ENCODE data around the gene CNGA2. TPM values are rescaled to one million over a fixed set of nuclear protein-coding genes. Genes with fewer than 3 reads are reported as not detected.

Gene CNGA2
- total and polyA plus RNA-seq, 9 of the 15 experiments (the other 6 are each of a cell fraction or from before 2014, with no cell fraction given) = not detected

GRCh38 chrX:151741606-151742005, 7.1 kb downstream of the CNGA2 start:
- ChIA-PET CTCF (ENCODE audit: low intra/inter-chr PET ratio) (no interaction called here), POLR2A (no interaction called here)
- H3K27me3 ChIP-seq (ENCODE audit: control insufficient read depth in 2 of 2, insufficient read depth in 2 of 2, low read length in 2 of 2) = peaks cover 2 to 48% of the 10 kb centered on the region in 2 experiments; a peak in 4 of 5 replicates
- H4K20me1 ChIP-seq (replicated peaks; ENCODE audit: control insufficient read depth, insufficient read depth, low read length) = no peaks in the 10 kb centered on the region
- ATAC-seq (no peak), DNase-seq (ENCODE audit: extremely low read depth in 1 of 4, low spot score in 3 of 4) (no peak), FAIRE-seq (no peak)
- no peak overlapping the region for H3K4me2 ChIP-seq (ENCODE audit: insufficient read depth, low read length)
- no peaks in the 10 kb centered on the region for H3K36me3 ChIP-seq (ENCODE audit: control insufficient read depth, insufficient read depth, low read length)
- H3K27ac ChIP-seq (ENCODE audit: extremely low read depth, low read depth, low read length) = no peak overlapping the region
- intact Hi-C loops (cut with micrococcal nuclease) = loop anchor here (10.0 kb wide), 1 partner anchor 1173 kb away; no protein-coding TSS in a partner anchor
- no peaks in the 10 kb centered on the region for H3K79me2 ChIP-seq (ENCODE audit: control insufficient read depth, insufficient read depth, low read length)
- WGBS (ENCODE audit: insufficient coverage, low coverage, missing lambda C conversion rate) = 0% methylated on average over 3 of the region's 4 CpGs
- no peaks in the 10 kb centered on the region for H3K9me3 ChIP-seq (replicated peaks; ENCODE audit: control insufficient read depth, insufficient read depth, low read depth, low read length)
- no peak overlapping the region for H2AFZ ChIP-seq (ENCODE audit: low read depth, low read length)
- H3K4me1 ChIP-seq (replicated peaks in 1 of 2; ENCODE audit: control insufficient read depth in 2 of 2, insufficient read depth in 2 of 2, low read length in 2 of 2) = no peaks in the 10 kb centered on the region
- H3K9me1 ChIP-seq (ENCODE audit: control insufficient read depth, insufficient read depth, low read length) = no peaks in the 10 kb centered on the region
- no peak for TF ChIP-seq FOXM1 (IDR thresholded peaks at IDR 0.05; ENCODE audit: low read depth)
- TF ChIP-seq FOXM1 (CRISPR knock-in tag; IDR thresholded peaks at IDR 0.05; ENCODE audit: low read depth) = no peak
- TF ChIP-seq KDM4B (IDR thresholded peaks at IDR 0.05; ENCODE audit: borderline replicate concordance in 2 of 2, low read depth in 1 of 2) = no peak
- no peak for TF ChIP-seq SAFB (IDR thresholded peaks at IDR 0.05; ENCODE audit: borderline replicate concordance, low read depth, low read length)
- TF ChIP-seq ETV1 (tag; conservative IDR thresholded peaks at IDR 0.05; ENCODE audit: low read depth) = no peak
- no peak for TF ChIP-seq TAF9B (IDR thresholded peaks at IDR 0.05; ENCODE audit: partially characterized antibody)
- TF ChIP-seq MYNN (IDR thresholded peaks at IDR 0.05) = no peak
- no peak for TF ChIP-seq MYNN (CRISPR knock-in tag; IDR thresholded peaks at IDR 0.05)
- TF ChIP-seq TFAM (CRISPR knock-in tag; conservative IDR thresholded peaks at IDR 0.05) = no peak
- no peak for TF ChIP-seq ZNF395 (CRISPR knock-in tag; IDR thresholded peaks at IDR 0.05)
- TF ChIP-seq COPS2 (conservative IDR thresholded peaks at IDR 0.05) = no peak
- no peak for TF ChIP-seq VEZF1 (CRISPR knock-in tag; IDR thresholded peaks at IDR 0.05)
- no peak overlapping the region for H3K4me3 ChIP-seq
- H3K9ac ChIP-seq (ENCODE audit: insufficient read depth in 1 of 2, low read depth in 2 of 2, low read length in 2 of 2) = no peak overlapping the region
- no TSS peak for BruUV-seq (replicated peaks)
- in situ Hi-C loops (cut with MboI) = no loop called here

All from K562 (cell line).